ENCODE data around the gene CCDC152.
"Not testable (repeated sequence)": the region's sequence is repeated elsewhere in the genome, so short reads cannot be mapped to it uniquely, and the experiment has no call there.

The CCDC152 gene

GRCh38 chr5:42816546-42816945, 59.9 kb downstream of the CCDC152 start:
- DNase-seq = not testable (repeated sequence)

- DNase-seq = no peak
These were observed 63.1 kb downstream of the CCDC152 start for GRCh38 chr5:42819745-42820144.

- no peak for DNase-seq
These were observed 65.9 kb downstream of the CCDC152 start for GRCh38 chr5:42822548-42822947.

GRCh38 chr5:42824347-42824976, 67.8 kb downstream of the CCDC152 start:
- no peak for DNase-seq

- no peak for DNase-seq
These were observed 69.0 kb downstream of the CCDC152 start for GRCh38 chr5:42825422-42826148.

- DNase-seq = no peak
These were observed 70.3 kb downstream of the CCDC152 start for GRCh38 chr5:42826757-42827515.

- DNase-seq = no peak
These were observed 72.1 kb downstream of the CCDC152 start for GRCh38 chr5:42828671-42829070.

GRCh38 chr5:42830924-42831323, 74.3 kb downstream of the CCDC152 start:
- DNase-seq = no peak

- DNase-seq = no peak
These were observed 75.4 kb downstream of the CCDC152 start for GRCh38 chr5:42832060-42832459.

GRCh38 chr5:42836070-42836769, 79.6 kb downstream of the CCDC152 start:
- no peak for DNase-seq

- DNase-seq = no peak
These were observed 81.0 kb downstream of the CCDC152 start for GRCh38 chr5:42837601-42838000.

GRCh38 chr5:42839196-42839595, 82.6 kb downstream of the CCDC152 start:
- DNase-seq = no peak

GRCh38 chr5:42840269-42840668, 83.7 kb downstream of the CCDC152 start:
- DNase-seq = no peak

GRCh38 chr5:42840842-42841567, 84.4 kb downstream of the CCDC152 start:
- no peak for DNase-seq

- no peak for DNase-seq
These were observed 86.5 kb downstream of the CCDC152 start for GRCh38 chr5:42842921-42843641.

- DNase-seq = no peak
These were observed 87.2 kb downstream of the CCDC152 start for GRCh38 chr5:42843675-42844292.

- not testable (repeated sequence) for DNase-seq
These were observed 87.8 kb downstream of the CCDC152 start for GRCh38 chr5:42844408-42844807.

- DNase-seq = no peak
These were observed 91.9 kb downstream of the CCDC152 start for GRCh38 chr5:42848545-42848944.

- no peak for DNase-seq
These were observed 94.9 kb downstream of the CCDC152 start for GRCh38 chr5:42851481-42851880.

Measured in NCI-H1048 (cell line).